ENCODE measurements around the gene F5. TPM values are rescaled to one million over a fixed set of nuclear protein-coding genes. Genes with fewer than 3 reads are reported as not detected.
A peak's percentile ranks its signal among the peaks of the same experiment; 100 is the strongest.

The F5 gene
- total RNA-seq (2014; rRNA removed; shearing (Covaris generic)) (not detected in 2 replicates), total RNA-seq (2022) (not detected in 2 replicates), Bru-seq, nascent RNA (percentile 4 among the genes with signal in this experiment), BruChase-seq, experiment 1, labeled RNA remaining after a 6-hour chase (not detected), BruChase-seq, experiment 2, labeled RNA remaining after a 2-hour chase (not detected)
- long read RNA-seq, result 0 reads

GRCh38 chr1:169586395-169587255, at the start of gene F5:
TSS of gene F5 (minus strand) at chr1:169586481. CDS start at chr1:169586386, 95 bp downstream.
- no peaks in the 10 kb centered on the region for H3K36me3 ChIP-seq (ENCODE audit: insufficient read depth, low read length)
- H3K4me2 ChIP-seq (ENCODE audit: low read length), result no peak within 1 kb of the TSS
- no peak within 1 kb of the TSS for H3K4me3 ChIP-seq (ENCODE audit: low read depth, low read length, poor library complexity, severe bottlenecking)
- H3K4me1 ChIP-seq (ENCODE audit: insufficient read depth, low read length, poor library complexity, severe bottlenecking), result no peaks in the 10 kb centered on the region
- no TSS peak for BruUV-seq (replicated peaks)
- H3K27ac ChIP-seq (ENCODE audit: low read depth, low read length, poor library complexity, severe bottlenecking), result no peak within 1 kb of the TSS
- H4K20me1 ChIP-seq (ENCODE audit: insufficient read depth, low read length), result no peaks in the 10 kb centered on the region
- no peaks in the 10 kb centered on the region for H3K9me2 ChIP-seq (ENCODE audit: insufficient read depth, low read length)
- CTCF ChIA-PET (ENCODE audit: unreplicated experiment), result interaction anchor here (0.6 kb wide), 1 partner anchor 125 kb away, joined by 3 read pairs; no protein-coding TSS in a partner anchor
- peak; percentile 44 for DNase-seq (ENCODE audit: low spot score)
- no peaks in the 10 kb centered on the region for H3K9me3 ChIP-seq (ENCODE audit: low read length)
- H2AFZ ChIP-seq (ENCODE audit: low read length), result no peak within 1 kb of the TSS
- H3K79me2 ChIP-seq (ENCODE audit: insufficient read depth, low read depth, low read length), result no peaks in the 10 kb centered on the region
- TF ChIP-seq EZH2phosphoT487 (IDR thresholded peaks at IDR 0.05; ENCODE audit: borderline replicate concordance, low read depth, low read length) (no peak), CTCF (conservative IDR thresholded peaks at IDR 0.05; ENCODE audit: low read length) (peak; percentile 65)
- intact Hi-C loops (cut with micrococcal nuclease; ENCODE audit: unreplicated experiment), result loop anchor here (5.0 kb wide), 1 partner anchor 126 kb away; the partner anchor contains the start of gene SELL
- POLR2A ChIA-PET, result no interaction called here

DNA sequence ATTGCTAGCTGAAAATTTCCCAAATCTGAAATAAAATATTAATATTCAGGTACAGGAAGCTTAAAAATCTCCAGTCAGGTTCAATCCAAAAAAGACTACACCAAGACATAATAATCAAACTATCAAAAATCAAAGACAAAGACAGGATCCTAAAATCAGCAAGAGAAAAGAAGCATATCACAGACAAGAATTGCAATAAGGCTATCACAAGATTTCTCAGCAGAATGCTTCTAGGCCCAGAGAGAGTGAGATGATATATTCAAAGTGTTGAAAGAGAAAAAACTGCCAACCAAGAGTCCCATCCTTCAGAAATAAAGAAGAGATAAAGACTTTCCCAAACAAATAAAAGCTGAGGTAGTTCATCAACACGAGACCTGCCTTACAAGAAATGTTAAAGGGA, 48.6 kb upstream of the F5 start:
- H3K4me2 ChIP-seq (ENCODE audit: low read length), result no peak overlapping the region
- no peak overlapping the region for H3K27ac ChIP-seq (ENCODE audit: low read depth, low read length, poor library complexity, severe bottlenecking)
- H3K36me3 ChIP-seq (ENCODE audit: insufficient read depth, low read length), result no peaks in the 10 kb centered on the region
- ChIA-PET CTCF (ENCODE audit: unreplicated experiment) (no interaction called here), POLR2A (interaction anchor here (1.1 to 1.6 kb wide), 2 partner anchors 19 to 106 kb away, joined by 3 read pairs; no protein-coding TSS in a partner anchor)
- no peaks in the 10 kb centered on the region for H3K4me1 ChIP-seq (ENCODE audit: insufficient read depth, low read length, poor library complexity, severe bottlenecking)
- H3K9me3 ChIP-seq (ENCODE audit: low read length), result peaks cover 16% of the 10 kb centered on the region
- no peak overlapping the region for H3K4me3 ChIP-seq (ENCODE audit: low read depth, low read length, poor library complexity, severe bottlenecking)
- no TSS peak for BruUV-seq (replicated peaks)
- no peak for TF ChIP-seq EZH2phosphoT487 (IDR thresholded peaks at IDR 0.05; ENCODE audit: borderline replicate concordance, low read depth, low read length)
- no peak for TF ChIP-seq CTCF (conservative IDR thresholded peaks at IDR 0.05; ENCODE audit: low read length)
- intact Hi-C loops (cut with micrococcal nuclease; ENCODE audit: unreplicated experiment), result no loop called here
- H3K9me2 ChIP-seq (ENCODE audit: insufficient read depth, low read length), result no peaks in the 10 kb centered on the region
- DNase-seq (ENCODE audit: low spot score), result no peak
- H4K20me1 ChIP-seq (ENCODE audit: insufficient read depth, low read length), result no peaks in the 10 kb centered on the region
- H2AFZ ChIP-seq (ENCODE audit: low read length), result no peak overlapping the region
- H3K79me2 ChIP-seq (ENCODE audit: insufficient read depth, low read depth, low read length), result no peaks in the 10 kb centered on the region

Measured in OCI-LY7 (cell line).